Measurements from ENCODE around the gene MAFG. TPM values are rescaled to one million over a fixed set of nuclear protein-coding genes. Genes with fewer than 3 reads are reported as not detected.

The MAFG gene
- total RNA-seq, 1 experiment from 2014 or later: 8.7 TPM

DNA sequence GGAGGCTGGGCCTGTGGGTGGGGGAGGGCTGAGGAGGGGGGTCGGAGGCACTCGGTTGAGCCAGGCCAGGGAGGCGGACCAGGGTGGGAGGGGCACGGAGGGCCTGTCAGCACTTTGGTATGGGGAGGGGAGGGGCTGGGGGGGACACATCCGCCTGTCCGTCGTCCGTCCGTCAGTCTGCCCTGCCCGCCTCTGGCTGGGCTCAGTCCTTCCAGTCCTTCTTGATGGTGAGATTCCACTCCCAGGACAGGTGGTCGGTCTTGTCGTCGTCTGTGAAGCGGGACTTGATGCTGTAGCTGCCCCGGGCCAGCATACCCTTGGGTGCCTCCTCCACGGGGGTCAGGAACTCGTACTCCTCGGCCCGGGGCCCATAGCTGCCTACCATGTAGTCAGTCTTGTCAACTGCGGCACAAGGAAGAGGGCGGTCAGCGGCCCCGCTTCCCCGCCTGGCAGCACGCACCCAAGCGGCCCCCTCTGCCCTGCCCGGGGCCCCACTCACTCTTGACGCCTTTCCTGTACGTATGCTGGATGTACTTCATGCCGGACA lies 58.8 kb downstream of the MAFG start:
- peak; percentile 79 for DNase-seq (ENCODE audit: low spot score)

Other genes with a start within 250 kb of the MAFG start
- gene ARL16, start 243.9 kb downstream of the MAFG start, total RNA-seq (2014; rRNA removed; shearing (Covaris generic)): 31.1 and 47.5 TPM in 2 replicates
- 26.6 and 38.3 TPM in 2 replicates for gene HGS, start 243.7 kb downstream of the MAFG start, total RNA-seq (2014; rRNA removed; shearing (Covaris generic))
- gene MRPL12, start 224.4 kb downstream of the MAFG start, total RNA-seq (2014; rRNA removed; shearing (Covaris generic)): 16.9 and 21.9 TPM in 2 replicates
- 51.6 and 77.0 TPM in 2 replicates for gene SLC25A10, start 215.5 kb downstream of the MAFG start, total RNA-seq (2014; rRNA removed; shearing (Covaris generic))
- not detected in 2 replicates for gene GCGR, start 123.6 kb downstream of the MAFG start, total RNA-seq (2014; rRNA removed; shearing (Covaris generic))
- 13.7 and 14.9 TPM in 2 replicates for gene MCRIP1, start 94.4 kb downstream of the MAFG start, total RNA-seq (2014; rRNA removed; shearing (Covaris generic))
- gene PPP1R27, start 92.7 kb downstream of the MAFG start, total RNA-seq (2014; rRNA removed; shearing (Covaris generic)): not detected in 2 replicates
- 921 and 1,439 TPM in 2 replicates for gene P4HB, start 67.2 kb downstream of the MAFG start, total RNA-seq (2014; rRNA removed; shearing (Covaris generic))
- 78.2 and 78.9 TPM in 2 replicates for gene ARHGDIA, start 56.4 kb downstream of the MAFG start, total RNA-seq (2014; rRNA removed; shearing (Covaris generic))
- gene ALYREF, start 36.1 kb downstream of the MAFG start, total RNA-seq (2014; rRNA removed; shearing (Covaris generic)): 149 and 166 TPM in 2 replicates
- gene ANAPC11, start 36.0 kb downstream of the MAFG start, total RNA-seq (2014; rRNA removed; shearing (Covaris generic)): 189 and 222 TPM in 2 replicates
- gene NPB, start 25.5 kb downstream of the MAFG start, total RNA-seq (2014; rRNA removed; shearing (Covaris generic)): 0.04 TPM in 1 of 2 replicates, not detected in the other
- gene PCYT2, start 16.3 kb downstream of the MAFG start, total RNA-seq (2014; rRNA removed; shearing (Covaris generic)): 34.7 and 39.0 TPM in 2 replicates
- gene SIRT7, start 9.6 kb downstream of the MAFG start, total RNA-seq (2014; rRNA removed; shearing (Covaris generic)): 5.5 and 8.7 TPM in 2 replicates
- gene PYCR1, start 9.6 kb upstream of the MAFG start, total RNA-seq (2014; rRNA removed; shearing (Covaris generic)): 92.4 and 128 TPM in 2 replicates
- not detected in 2 replicates for gene MYADML2, start 19.5 kb upstream of the MAFG start, total RNA-seq (2014; rRNA removed; shearing (Covaris generic))
- 0.06 and 0.45 TPM in 2 replicates for gene NOTUM, start 33.5 kb upstream of the MAFG start, total RNA-seq (2014; rRNA removed; shearing (Covaris generic))
- gene ASPSCR1, start 49.9 kb upstream of the MAFG start, total RNA-seq (2014; rRNA removed; shearing (Covaris generic)): 24.9 and 32.5 TPM in 2 replicates
- gene CENPX, start 95.1 kb upstream of the MAFG start, total RNA-seq (2014; rRNA removed; shearing (Covaris generic)): 86.2 and 88.7 TPM in 2 replicates
- 7.3 and 11.3 TPM in 2 replicates for gene LRRC45, start 95.6 kb upstream of the MAFG start, total RNA-seq (2014; rRNA removed; shearing (Covaris generic))
- 15.1 and 21.6 TPM in 2 replicates for gene RAC3, start 103.9 kb upstream of the MAFG start, total RNA-seq (2014; rRNA removed; shearing (Covaris generic))
- 99.5 and 107 TPM in 2 replicates for gene DCXR, start 110.0 kb upstream of the MAFG start, total RNA-seq (2014; rRNA removed; shearing (Covaris generic))
- gene RFNG, start 124.1 kb upstream of the MAFG start, total RNA-seq (2014; rRNA removed; shearing (Covaris generic)): 9.1 and 9.9 TPM in 2 replicates
- 108 TPM in 2 replicates for gene GPS1, start 124.2 kb upstream of the MAFG start, total RNA-seq (2014; rRNA removed; shearing (Covaris generic))
- gene DUS1L, start 138.1 kb upstream of the MAFG start, total RNA-seq (2014; rRNA removed; shearing (Covaris generic)): 44.9 and 64.5 TPM in 2 replicates
- 36.7 and 48.7 TPM in 2 replicates for gene FASN, start 170.5 kb upstream of the MAFG start, total RNA-seq (2014; rRNA removed; shearing (Covaris generic))